Nephron progenitor cell (in vitro differentiated cells): ENCODE results near the gene CNN3.
A peak's percentile ranks its signal among the peaks of the same experiment; 100 is the strongest.

Experiments
- DNase-seq: peaks from one replicate; pipeline ENCODE4 v3.0.0; 2021
- H3K27ac Mint-ChIP-seq: 2 replicates; pipeline ENCODE4 v1.8.0; 2021; ENCODE audit warnings: mild to moderate bottlenecking, moderate library complexity, mixed read lengths
- H3K27me3 Mint-ChIP-seq: 2 replicates; pipeline ENCODE4 v1.8.0; 2021; ENCODE audit warnings: mild to moderate bottlenecking, low read depth, mixed read lengths; ENCODE audit not compliant: poor library complexity
- H3K36me3 Mint-ChIP-seq: 2 replicates; pipeline ENCODE4 v1.8.0; 2021; ENCODE audit warnings: low read depth, mixed read lengths
- H3K4me1 Mint-ChIP-seq: 2 replicates; pipeline ENCODE4 v1.8.0; 2021; ENCODE audit warnings: mixed read lengths
- H3K4me3 Mint-ChIP-seq: 2 replicates; pipeline ENCODE4 v1.8.0; 2021; ENCODE audit warnings: mild to moderate bottlenecking, moderate library complexity, mixed read lengths
- H3K9me3 Mint-ChIP-seq: 2 replicates; pipeline ENCODE4 v1.8.0; 2021; ENCODE audit warnings: mild to moderate bottlenecking, moderate library complexity, mixed read lengths
- CTCF ChIP-seq: fragments of 200-600 bp; sonication (generic); IDR thresholded peaks from 2 replicates; pipeline ENCODE4 v1.5.0; 2021; ENCODE audit warnings: antibody characterized with exemption

CNN3 gene

DNA sequence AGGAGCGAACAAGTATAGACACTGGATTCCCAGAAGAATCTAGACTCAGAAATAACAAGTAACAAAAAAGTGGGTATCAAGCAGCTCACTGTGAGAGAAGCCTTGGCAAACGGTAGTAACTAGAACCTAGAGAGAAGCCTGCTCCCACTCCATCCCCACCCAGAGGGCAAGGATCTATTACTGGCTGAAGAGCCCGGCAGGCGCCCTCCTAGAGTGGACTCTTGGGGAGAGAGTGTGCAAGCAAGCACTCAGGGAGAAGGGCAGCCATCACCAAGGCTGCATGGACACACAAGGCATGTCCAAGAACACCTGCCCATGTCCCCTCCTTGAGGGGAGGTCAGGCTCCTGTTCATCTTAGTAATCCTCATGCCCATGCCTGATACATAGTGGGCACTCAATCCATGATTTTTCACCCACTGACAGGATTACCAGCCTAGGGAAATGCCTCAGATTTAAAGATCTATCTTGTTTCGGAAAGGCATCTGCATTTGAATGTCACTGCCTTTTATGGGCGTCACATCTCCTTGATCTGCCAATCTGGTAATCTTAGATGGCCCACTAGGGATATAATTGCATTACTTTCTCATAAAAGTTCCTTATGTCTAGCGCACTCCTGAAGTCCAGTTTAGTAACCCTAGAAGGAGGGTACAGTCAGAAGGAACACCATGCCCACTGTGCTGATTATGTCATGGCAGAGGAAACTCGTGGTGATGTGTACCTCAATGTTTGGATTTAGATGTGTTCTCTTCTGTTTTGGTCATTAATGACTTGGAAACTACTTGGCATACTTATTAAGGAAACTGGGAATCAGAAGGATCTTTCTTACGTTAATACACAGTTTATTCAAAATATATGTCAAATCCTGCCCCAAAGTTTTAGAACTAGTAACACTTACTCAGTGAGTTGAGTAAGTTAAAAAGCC lies 14.4 kb downstream of the CNN3 start:
- no peak for TF ChIP-seq CTCF
- Mint-ChIP-seq H3K9me3 (peaks cover 46% of the 10 kb centered on the region), H3K4me3 (no peak overlapping the region), H3K4me1 (peaks cover 21% of the 10 kb centered on the region), H3K27ac (no peak overlapping the region), H3K36me3 (peaks cover 90% of the 10 kb centered on the region), H3K27me3 (no peaks in the 10 kb centered on the region)
- no peak for DNase-seq

DNA sequence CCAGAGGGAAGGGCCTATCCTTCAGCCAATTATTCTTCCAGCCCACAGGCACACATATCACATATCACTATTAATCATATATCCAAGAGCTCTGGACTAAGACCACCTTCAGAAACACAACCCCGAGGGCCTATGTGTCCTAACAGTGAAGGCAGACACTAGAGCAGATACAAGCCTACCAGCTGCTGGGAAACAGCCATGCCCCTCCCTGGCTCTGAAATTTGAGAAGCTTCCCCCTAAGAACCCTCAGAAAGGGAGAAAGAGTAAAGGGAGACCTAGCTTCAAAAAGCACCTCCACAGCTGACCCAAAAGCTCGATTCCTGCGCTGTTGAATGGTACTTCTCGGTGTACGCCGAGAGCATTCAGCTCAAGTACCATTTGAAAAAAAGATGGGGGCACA lies 17.4 kb downstream of the CNN3 start:
- no peak for DNase-seq
- H3K27me3 Mint-ChIP-seq, result no peaks in the 10 kb centered on the region
- H3K9me3 Mint-ChIP-seq, result peaks cover 33% of the 10 kb centered on the region
- TF ChIP-seq CTCF, result no peak
- H3K36me3 Mint-ChIP-seq, result peaks cover 78% of the 10 kb centered on the region
- H3K27ac Mint-ChIP-seq, result peak overlapping the region; percentile 79
- no peak overlapping the region for H3K4me3 Mint-ChIP-seq
- peaks cover 25% of the 10 kb centered on the region for H3K4me1 Mint-ChIP-seq

GRCh38 chr1:94908965-94909364 lies 17.9 kb downstream of the CNN3 start:
- DNase-seq, result no peak
- no peak overlapping the region for H3K4me3 Mint-ChIP-seq

GRCh38 chr1:94908190-94908589 lies 18.7 kb downstream of the CNN3 start:
- Mint-ChIP-seq H3K27me3 (no peaks in the 10 kb centered on the region), H3K4me3 (no peak overlapping the region), H3K9me3 (peaks cover 28% of the 10 kb centered on the region), H3K36me3 (peaks cover 72% of the 10 kb centered on the region), H3K27ac (no peak overlapping the region), H3K4me1 (peaks cover 36% of the 10 kb centered on the region)
- TF ChIP-seq CTCF, result no peak
- no peak for DNase-seq

More at GRCh38 chr1:94908965-94909364, 17.9 kb downstream of the CNN3 start:
- peaks cover 28% of the 10 kb centered on the region for H3K4me1 Mint-ChIP-seq
- no peak for TF ChIP-seq CTCF
- peaks cover 28% of the 10 kb centered on the region for H3K9me3 Mint-ChIP-seq
- peak overlapping the region; percentile 79 for H3K27ac Mint-ChIP-seq
- H3K36me3 Mint-ChIP-seq, result peaks cover 74% of the 10 kb centered on the region
- no peaks in the 10 kb centered on the region for H3K27me3 Mint-ChIP-seq

- Mint-ChIP-seq H3K9me3 (peaks cover 28% of the 10 kb centered on the region), H3K27me3 (no peaks in the 10 kb centered on the region), H3K4me3 (no peak overlapping the region), H3K36me3 (peaks cover 72% of the 10 kb centered on the region), H3K27ac (no peak overlapping the region), H3K4me1 (peaks cover 40% of the 10 kb centered on the region)
- TF ChIP-seq CTCF, result no peak
- DNase-seq, result no peak
Measured at GRCh38 chr1:94907136-94907535, 19.8 kb downstream of the CNN3 start.

GRCh38 chr1:94906382-94906781 lies 20.5 kb downstream of the CNN3 start:
- H3K4me1 Mint-ChIP-seq, result peaks cover 40% of the 10 kb centered on the region
- H3K27me3 Mint-ChIP-seq, result no peaks in the 10 kb centered on the region
- no peak overlapping the region for H3K4me3 Mint-ChIP-seq
- no peak for TF ChIP-seq CTCF
- H3K27ac Mint-ChIP-seq, result no peak overlapping the region
- peaks cover 75% of the 10 kb centered on the region for H3K36me3 Mint-ChIP-seq
- peaks cover 27% of the 10 kb centered on the region for H3K9me3 Mint-ChIP-seq
- no peak for DNase-seq
